ENCODE measurements around the gene NCLN.

GRCh38 chr19:3193256-3194105 lies 7.8 kb downstream of the NCLN start:
- no peak for TF ChIP-seq SUZ12 (IDR thresholded peaks at IDR 0.05; ENCODE audit: extremely low read depth, insufficient read depth, insufficient read length)
- no peak for TF ChIP-seq YY1 (IDR thresholded peaks at IDR 0.05; ENCODE audit: insufficient read depth, insufficient read length)
- no peak for TF ChIP-seq ZNF274 (IDR thresholded peaks at IDR 0.05; ENCODE audit: low read depth, low read length)

Measured in NT2/D1 (cell line).